SJCRH30 (cell line): ENCODE results near the gene ABCC9. TPM values are rescaled to one million over a fixed set of nuclear protein-coding genes. Genes with fewer than 3 reads are reported as not detected.

Experiments used
- total RNA-seq: library from RNA; depleted of rRNA; stranded (reverse); fragments of >200 nt; shearing (Covaris generic); gene quantifications from 2 replicates; pipeline ENCODE4 v1.2.3, GENCODE V29; 2014; rRNA removed

ABCC9 gene
- total RNA-seq, 1 experiment from 2014 or later, result 1.2 TPM

Other genes with a start within 250 kb of the ABCC9 start
- gene KCNJ8, start 166.7 kb downstream of the ABCC9 start, total RNA-seq, result 0.20 and 0.28 TPM in 2 replicates
- 35.5 and 37.6 TPM in 2 replicates for gene CMAS, start 104.8 kb upstream of the ABCC9 start, total RNA-seq